OCI-LY1 (cell line): ENCODE measurements around the gene PPP1R36.

ENCODE experiments used
- CTCF ChIP-seq: fragments of 200-600 bp; sonication (generic), shearing (Covaris generic); IDR thresholded peaks from 2 replicates; pipeline ENCODE4 v1.5.1; 2017; ENCODE audit warnings: mild to moderate bottlenecking, antibody characterized with exemption, low read length, moderate library complexity, mixed read lengths
- EZH2 ChIP-seq: fragments of 200-600 bp; sonication (generic), shearing (Covaris generic); IDR thresholded peaks from 2 replicates; pipeline ENCODE4 v1.8.0; 2017; ENCODE audit warnings: borderline replicate concordance, mixed run types, mild to moderate bottlenecking, antibody characterized with exemption, low read length, moderate library complexity, mixed read lengths

- TF ChIP-seq CTCF (no peak), EZH2 (no peak)
These were observed 82.3 kb downstream of the PPP1R36 start for GRCh38 chr14:64632056-64632455.
